HG02938 (cell line): ENCODE measurements around the gene CPEB4.

Experiments
- ATAC-seq: cut with Tn5 transposase; IDR thresholded peaks from one replicate; pipeline ENCODE4 v1.9.1; 2021; ENCODE audit warnings: mild to moderate bottlenecking, moderate library complexity; ENCODE audit not compliant: unreplicated experiment

CPEB4 gene

DNA sequence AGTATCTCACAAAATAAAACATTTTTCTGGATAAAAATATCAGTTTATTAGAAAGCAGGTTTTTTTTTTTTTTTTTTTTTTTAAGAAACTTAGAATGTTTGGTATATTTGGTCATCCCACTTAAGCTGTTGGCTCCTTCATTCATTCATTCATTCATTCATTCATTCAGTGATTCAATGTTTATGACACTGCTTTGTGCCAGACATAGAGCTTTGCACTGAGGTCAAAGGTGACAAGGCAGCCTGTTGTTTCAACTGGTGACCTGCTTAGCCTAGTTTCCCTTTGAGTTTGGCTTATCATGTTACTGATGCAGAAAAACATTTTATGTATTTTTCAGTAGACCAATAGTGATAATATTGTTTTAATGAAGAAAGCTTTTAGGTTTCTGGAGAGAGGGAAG, 23.5 kb downstream of the CPEB4 start:
- ATAC-seq = no peak

DNA sequence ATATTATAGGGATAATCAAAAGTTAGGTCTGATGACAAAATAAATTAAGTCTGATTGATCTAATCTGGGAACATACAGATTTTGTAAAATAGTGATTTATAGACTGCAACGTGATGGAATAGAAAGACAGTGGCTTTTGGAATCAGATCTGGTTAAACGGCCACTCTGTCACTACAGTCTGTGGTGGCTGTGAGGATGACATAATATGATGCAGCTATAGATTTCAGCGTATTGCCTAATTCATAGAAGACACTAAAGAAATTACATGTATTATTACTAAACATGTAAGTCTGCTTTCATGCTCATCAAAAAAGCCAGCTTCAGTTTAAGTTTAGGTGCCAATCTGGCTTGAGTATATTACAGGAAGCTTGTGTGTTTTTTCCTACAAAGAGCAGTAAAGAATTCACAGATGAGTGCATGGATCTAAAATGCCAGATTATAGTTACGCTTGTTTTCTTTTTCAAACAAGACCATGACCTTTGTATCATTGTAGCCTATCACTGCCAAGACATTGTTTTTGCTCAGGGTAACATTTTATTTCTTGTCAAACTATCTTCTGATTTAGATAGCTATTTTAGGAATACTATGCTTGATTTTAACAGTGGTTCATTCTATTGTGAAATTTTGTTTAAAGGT, 25.7 kb downstream of the CPEB4 start:
- no peak for ATAC-seq

DNA sequence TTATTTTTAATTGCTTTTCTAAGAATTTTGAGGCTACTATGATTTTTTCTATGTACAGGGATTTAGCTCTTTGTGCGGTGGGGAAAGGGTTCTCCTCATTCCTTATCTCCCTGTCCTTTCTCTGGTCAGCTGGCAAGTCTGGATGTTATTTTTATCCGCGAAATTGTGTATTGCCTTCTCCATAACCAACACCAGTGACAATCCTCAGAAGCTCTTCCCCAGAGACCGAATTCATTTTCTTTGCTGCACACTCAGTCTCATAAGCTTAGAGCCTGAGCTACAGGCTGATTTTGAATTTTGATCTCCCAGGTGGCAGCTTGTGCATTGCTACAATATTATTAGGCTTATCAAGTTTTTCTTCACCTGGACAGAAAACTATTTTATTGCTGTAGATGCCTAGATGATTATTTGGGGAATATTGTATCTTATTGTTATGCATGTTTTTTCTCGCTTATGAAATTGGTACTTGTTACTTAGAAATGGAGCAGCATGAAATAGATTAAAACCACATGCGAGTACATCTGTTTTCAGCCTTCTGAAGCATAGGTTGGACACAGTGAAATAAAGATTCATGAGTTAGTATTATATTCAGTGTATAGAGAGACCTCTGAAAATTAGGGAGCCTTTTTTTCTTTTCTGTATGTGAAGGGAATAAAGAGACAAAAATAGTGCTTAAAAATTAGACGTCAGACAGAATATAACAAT, 27.3 kb downstream of the CPEB4 start:
- ATAC-seq = no peak

- no peak for ATAC-seq
Measured at GRCh38 chr5:173916233-173916632, 28.1 kb downstream of the CPEB4 start.

DNA sequence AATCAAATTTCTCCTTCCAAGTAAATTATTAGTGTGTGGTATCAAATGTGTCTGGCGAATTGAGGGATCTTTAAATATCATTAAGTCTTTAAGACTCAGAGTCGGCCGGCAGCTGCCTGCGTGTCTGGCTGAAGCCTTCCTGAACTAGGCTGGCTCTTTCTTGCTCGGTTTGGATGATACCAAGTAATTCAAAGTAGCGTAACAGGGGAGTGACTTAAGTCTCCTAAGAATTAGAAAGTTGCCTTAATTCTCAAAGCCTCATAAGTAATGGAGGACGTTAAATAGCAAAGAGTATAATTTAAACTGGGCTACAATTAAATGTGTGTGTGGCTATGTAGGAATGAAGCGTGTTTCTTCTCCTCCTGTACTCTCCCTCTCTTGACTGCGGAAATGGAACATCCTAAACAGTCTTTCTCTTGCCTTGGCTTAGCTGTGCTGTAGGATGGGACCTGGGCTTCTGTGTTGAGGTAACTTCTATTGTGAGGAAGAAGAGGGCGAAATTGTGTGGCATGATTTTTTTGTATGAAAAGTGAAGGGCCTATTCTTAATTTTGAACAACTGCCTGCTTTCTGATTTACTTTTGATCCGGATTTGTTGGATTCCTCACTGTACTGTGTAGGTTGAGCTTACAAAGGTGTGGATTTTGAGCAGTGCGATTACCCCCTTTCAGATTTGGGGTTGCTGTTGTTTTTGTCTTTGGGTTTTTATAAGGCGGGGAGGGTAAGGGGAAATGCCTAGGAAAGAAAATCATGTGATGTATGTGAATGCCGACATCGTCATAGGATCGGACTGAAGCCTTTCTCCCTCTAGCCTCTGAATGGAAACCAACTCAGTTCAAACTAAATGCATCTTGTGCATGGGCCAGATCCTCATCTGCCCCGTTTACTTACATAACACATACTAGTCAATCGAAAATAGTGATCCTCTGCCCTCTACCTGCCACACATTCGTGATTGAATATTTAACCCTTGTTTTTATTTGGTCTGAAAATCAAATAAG, 29.9 kb downstream of the CPEB4 start:
- ATAC-seq = peak; percentile 83

GRCh38 chr5:173919443-173919842, 31.3 kb downstream of the CPEB4 start:
- no peak for ATAC-seq

- ATAC-seq = no peak
Measured at GRCh38 chr5:173920024-173920753, 32.0 kb downstream of the CPEB4 start.

- ATAC-seq = no peak
Measured at GRCh38 chr5:173920866-173921555, 32.9 kb downstream of the CPEB4 start.

DNA sequence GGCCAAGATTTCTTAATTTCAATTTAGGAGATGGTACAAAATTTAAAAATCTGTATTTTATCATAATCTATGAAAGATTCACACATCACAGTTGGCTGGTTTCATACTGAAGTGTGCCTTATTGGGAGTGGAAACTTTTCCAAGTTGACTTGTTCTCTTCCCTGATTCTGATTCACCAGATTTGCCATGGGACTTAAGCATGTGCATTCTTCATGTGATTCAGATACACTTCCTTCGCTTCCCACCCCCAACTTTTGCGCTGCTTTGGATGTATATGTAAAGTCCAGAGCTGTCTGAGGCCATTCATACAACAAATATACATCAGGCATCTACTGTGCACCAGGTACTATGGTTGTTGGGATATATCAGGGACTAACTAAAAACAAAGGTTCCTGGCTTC, 34.4 kb downstream of the CPEB4 start:
- ATAC-seq = no peak

DNA sequence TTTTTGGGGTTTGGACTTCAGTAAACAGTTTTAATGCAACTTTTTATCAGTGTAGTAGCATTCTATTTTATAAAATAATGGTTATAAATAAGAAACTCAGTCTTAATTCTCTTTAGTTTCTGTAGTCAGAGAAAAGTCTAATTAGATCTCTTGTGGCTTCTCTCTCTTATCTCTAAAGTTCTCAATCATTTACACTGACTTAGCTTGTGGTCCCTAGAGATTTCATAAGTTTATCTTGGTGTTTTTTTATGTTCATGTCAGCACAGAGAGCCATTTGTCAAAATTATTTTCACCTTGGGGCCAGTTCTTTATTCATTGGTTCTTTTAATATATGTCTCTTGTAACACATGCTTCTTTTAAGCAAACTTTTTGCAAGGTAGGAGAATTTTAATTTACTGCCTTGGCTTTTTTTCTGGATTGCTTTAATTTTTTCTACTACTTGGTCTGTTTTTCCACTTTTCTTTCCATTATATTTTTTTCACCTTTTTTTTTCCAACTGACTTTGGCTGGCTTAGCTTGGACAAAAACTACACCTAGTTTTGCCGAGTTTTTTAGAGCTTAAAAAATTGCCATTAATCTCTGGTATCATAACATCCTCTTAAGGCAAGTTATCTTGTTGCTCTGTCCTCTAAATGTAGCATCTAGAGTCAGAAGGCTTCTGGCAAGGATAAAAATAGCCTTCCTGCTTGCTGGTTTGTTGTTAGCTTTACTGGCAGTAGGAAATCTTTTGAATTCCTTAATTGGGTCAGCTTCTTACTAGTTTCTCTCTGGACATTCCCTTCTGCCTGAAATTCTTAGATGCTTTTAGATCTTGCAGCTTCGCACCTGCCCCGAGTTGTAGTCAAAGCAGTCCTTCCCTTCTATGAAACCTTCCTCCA, 35.3 kb downstream of the CPEB4 start:
- no peak for ATAC-seq

DNA sequence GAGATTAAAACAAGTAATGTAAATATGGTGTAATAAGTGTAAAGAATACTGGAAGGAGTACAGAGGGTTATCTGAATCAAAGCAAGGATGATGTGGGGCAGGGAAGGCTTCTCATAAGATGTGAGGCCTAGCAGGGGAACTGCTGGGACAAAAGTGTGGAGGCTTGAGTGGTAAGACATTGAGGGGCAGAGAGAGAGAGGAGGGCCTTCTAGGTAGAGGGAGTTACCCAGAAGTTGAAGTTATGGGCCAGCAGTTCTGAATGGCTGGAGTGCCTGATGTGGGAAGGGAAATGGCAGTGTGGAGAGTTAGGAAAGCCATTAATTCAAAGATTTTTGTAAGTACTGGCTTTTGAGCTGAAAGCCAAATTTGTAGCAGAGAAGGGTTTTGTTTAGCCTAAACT, 36.8 kb downstream of the CPEB4 start:
- no peak for ATAC-seq

GRCh38 chr5:173925449-173926071, 37.4 kb downstream of the CPEB4 start:
- no peak for ATAC-seq

DNA sequence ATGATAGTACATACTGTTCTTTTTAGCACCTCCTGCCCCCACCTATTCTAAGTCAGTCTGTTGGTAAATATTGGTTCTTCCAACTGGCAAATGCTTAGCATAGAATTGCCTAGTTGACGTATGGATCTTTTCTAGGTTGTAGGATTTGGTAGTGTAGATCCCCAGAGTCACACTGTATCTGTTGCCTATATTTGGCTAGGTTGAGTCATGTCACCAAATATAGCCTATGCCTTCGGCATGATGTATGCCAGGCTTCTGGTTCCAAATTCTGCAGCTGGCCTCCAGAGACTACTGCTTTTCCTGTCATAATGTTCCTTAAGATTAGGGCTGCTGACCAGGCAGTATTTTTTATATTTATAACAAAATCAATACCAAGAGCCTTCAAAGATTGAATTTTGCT, 38.2 kb downstream of the CPEB4 start:
- ATAC-seq = no peak

- ATAC-seq = no peak
Measured at GRCh38 chr5:173928871-173929574, 40.9 kb downstream of the CPEB4 start.

- ATAC-seq = no peak
Measured at GRCh38 chr5:173932695-173933139, 44.6 kb downstream of the CPEB4 start.

- ATAC-seq = no peak
Measured at GRCh38 chr5:173933901-173934300, 45.8 kb downstream of the CPEB4 start.

- no peak for ATAC-seq
Measured at GRCh38 chr5:173935396-173935795, 47.2 kb downstream of the CPEB4 start.

DNA sequence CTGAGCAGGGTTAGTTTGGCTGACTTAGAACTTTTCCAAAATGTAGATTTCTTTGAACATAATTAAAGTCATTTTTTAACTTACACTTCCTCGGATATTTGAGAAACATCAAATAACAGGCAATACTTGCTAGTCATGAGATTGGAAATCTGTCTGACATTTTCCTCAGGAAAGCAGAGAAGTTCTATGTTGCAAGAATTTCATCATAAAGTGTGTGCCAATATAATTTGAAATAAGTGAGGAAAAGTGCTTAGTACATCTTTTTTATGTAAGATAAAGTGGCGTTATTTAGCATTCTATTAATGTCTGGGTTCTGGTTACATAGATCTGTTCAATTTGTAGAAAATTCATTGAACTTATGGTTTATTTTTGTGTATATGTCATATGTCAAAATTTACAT, 52.1 kb downstream of the CPEB4 start:
- no peak for ATAC-seq
